ENCODE data around the gene GPHB5.

Gene GPHB5

DNA sequence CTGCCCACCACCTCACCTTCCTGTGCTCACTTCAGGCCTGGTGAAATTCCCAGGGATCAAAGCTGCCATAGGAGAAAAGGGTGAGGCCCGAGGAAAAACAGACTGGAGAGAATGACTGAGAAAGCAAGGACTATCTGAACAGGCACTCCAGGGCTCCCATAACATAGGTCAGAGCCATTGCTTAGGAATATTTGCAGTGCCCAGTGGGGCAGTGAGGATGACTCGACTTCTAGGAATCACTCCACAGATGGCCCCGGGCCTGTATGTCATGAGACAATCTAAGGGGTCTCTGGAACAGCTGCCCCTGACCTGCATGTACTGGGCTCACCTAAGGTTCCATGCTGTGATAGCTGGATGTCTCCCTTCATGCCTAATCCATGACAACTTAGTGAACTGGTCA is 51.6 kb downstream of the GPHB5 start:
- TF ChIP-seq ZBTB7A (IDR thresholded peaks at IDR 0.05; ENCODE audit: low read depth) (no peak), FOXM1 (IDR thresholded peaks at IDR 0.05; ENCODE audit: borderline replicate concordance, low read depth) (no peak), NFIC (IDR thresholded peaks at IDR 0.05) (no peak), EGR1 (IDR thresholded peaks at IDR 0.05) (no peak), TCF12 (IDR thresholded peaks at IDR 0.05; ENCODE audit: low read depth) (no peak), CREB1 (IDR thresholded peaks at IDR 0.05; ENCODE audit: low read depth) (no peak), RAD21 (IDR thresholded peaks at IDR 0.05; ENCODE audit: low read depth) (no peak), CEBPB (IDR thresholded peaks at IDR 0.05) (no peak), YY1 (IDR thresholded peaks at IDR 0.05; ENCODE audit: low read depth) (no peak), EP300 (IDR thresholded peaks at IDR 0.05; ENCODE audit: borderline replicate concordance) (no peak)
- TF ChIP-seq, protein P1, sequence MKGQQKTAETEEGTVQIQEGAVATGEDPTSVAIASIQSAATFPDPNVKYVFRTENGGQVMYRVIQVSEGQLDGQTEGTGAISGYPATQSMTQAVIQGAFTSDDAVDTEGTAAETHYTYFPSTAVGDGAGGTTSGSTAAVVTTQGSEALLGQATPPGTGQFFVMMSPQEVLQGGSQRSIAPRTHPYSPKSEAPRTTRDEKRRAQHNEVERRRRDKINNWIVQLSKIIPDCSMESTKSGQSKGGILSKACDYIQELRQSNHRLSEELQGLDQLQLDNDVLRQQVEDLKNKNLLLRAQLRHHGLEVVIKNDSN (IDR thresholded peaks at IDR 0.05) = no peak
- TF ChIP-seq, protein P2, sequence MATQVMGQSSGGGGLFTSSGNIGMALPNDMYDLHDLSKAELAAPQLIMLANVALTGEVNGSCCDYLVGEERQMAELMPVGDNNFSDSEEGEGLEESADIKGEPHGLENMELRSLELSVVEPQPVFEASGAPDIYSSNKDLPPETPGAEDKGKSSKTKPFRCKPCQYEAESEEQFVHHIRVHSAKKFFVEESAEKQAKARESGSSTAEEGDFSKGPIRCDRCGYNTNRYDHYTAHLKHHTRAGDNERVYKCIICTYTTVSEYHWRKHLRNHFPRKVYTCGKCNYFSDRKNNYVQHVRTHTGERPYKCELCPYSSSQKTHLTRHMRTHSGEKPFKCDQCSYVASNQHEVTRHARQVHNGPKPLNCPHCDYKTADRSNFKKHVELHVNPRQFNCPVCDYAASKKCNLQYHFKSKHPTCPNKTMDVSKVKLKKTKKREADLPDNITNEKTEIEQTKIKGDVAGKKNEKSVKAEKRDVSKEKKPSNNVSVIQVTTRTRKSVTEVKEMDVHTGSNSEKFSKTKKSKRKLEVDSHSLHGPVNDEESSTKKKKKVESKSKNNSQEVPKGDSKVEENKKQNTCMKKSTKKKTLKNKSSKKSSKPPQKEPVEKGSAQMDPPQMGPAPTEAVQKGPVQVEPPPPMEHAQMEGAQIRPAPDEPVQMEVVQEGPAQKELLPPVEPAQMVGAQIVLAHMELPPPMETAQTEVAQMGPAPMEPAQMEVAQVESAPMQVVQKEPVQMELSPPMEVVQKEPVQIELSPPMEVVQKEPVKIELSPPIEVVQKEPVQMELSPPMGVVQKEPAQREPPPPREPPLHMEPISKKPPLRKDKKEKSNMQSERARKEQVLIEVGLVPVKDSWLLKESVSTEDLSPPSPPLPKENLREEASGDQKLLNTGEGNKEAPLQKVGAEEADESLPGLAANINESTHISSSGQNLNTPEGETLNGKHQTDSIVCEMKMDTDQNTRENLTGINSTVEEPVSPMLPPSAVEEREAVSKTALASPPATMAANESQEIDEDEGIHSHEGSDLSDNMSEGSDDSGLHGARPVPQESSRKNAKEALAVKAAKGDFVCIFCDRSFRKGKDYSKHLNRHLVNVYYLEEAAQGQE (IDR thresholded peaks at IDR 0.05; ENCODE audit: low read depth) = no peak
- TF ChIP-seq, protein P3, sequence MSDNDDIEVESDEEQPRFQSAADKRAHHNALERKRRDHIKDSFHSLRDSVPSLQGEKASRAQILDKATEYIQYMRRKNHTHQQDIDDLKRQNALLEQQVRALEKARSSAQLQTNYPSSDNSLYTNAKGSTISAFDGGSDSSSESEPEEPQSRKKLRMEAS (IDR thresholded peaks at IDR 0.05) = no peak

DNA sequence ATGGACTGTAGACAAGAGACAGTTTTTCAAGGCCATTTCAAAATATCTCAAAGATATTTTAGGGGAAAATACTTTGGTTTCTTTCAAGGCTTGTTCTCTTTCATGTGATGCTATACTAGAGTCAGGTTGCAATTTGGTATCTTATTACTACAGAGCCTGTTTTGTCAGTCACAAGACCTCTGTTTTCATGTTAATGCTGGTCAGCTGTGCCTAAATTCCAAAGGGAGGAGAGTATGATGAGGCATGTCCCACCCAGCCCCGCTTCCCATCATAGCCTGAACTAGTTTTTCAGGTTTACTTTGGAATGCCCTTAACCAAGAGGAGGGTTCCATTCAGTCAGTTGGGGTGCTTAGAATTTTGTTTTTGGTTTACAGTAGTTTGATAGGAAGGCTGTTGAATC is 52.6 kb downstream of the GPHB5 start:
- TF ChIP-seq TEAD4 (IDR thresholded peaks at IDR 0.05) (no peak), CREB1 (IDR thresholded peaks at IDR 0.05; ENCODE audit: low read depth) (no peak), ZBTB7A (IDR thresholded peaks at IDR 0.05; ENCODE audit: low read depth) (no peak), TAF1 (IDR thresholded peaks at IDR 0.05; ENCODE audit: low read depth) (no peak), RAD21 (IDR thresholded peaks at IDR 0.05; ENCODE audit: low read depth) (no peak), NFIC (IDR thresholded peaks at IDR 0.05) (no peak), YY1 (IDR thresholded peaks at IDR 0.05; ENCODE audit: low read depth) (no peak)
- TF ChIP-seq, protein P1 (IDR thresholded peaks at IDR 0.05) = no peak
- TF ChIP-seq, protein P2 (IDR thresholded peaks at IDR 0.05; ENCODE audit: low read depth) = no peak

All from Ishikawa (cell line).